Choroid plexus epithelial cell (primary cell): ENCODE measurements around the gene DLGAP1.

ENCODE experiments used
- DNase-seq: peaks from one replicate; pipeline ENCODE4 v3.0.0-alpha.2; 2010; ENCODE audit warnings: low read depth
- H3K4me3 ChIP-seq: 2 replicates; pipeline ENCODE4 v1.5.1; 2011; ENCODE audit warnings: low read depth, mild to moderate bottlenecking, control low read depth, low read length, moderate library complexity
- CTCF ChIP-seq: conservative IDR thresholded peaks from 2 replicates; pipeline ENCODE4 v1.5.1; 2011; ENCODE audit warnings: low read depth, mild to moderate bottlenecking, control low read depth, inconsistent platforms, low read length, moderate library complexity

DLGAP1 gene

GRCh38 chr18:3912705-3913104, 542.4 kb downstream of the DLGAP1 start:
- H3K4me3 ChIP-seq = no peak overlapping the region
- no peak for TF ChIP-seq CTCF

GRCh38 chr18:3911413-3911812, 543.7 kb downstream of the DLGAP1 start:
- TF ChIP-seq CTCF = no peak

More at GRCh38 chr18:3912705-3913104, 542.4 kb downstream of the DLGAP1 start:
- no peak for DNase-seq

GRCh38 chr18:3910512-3910911, 544.6 kb downstream of the DLGAP1 start:
- H3K4me3 ChIP-seq = no peak overlapping the region
- TF ChIP-seq CTCF = no peak
- no peak for DNase-seq

More at GRCh38 chr18:3911413-3911812, 543.7 kb downstream of the DLGAP1 start:
- no peak for DNase-seq
- H3K4me3 ChIP-seq = no peak overlapping the region

- no peak overlapping the region for H3K4me3 ChIP-seq
- TF ChIP-seq CTCF = no peak
- no peak for DNase-seq
Observed at GRCh38 chr18:3907955-3908354, 547.2 kb downstream of the DLGAP1 start.

- no peak overlapping the region for H3K4me3 ChIP-seq
- no peak for DNase-seq
- no peak for TF ChIP-seq CTCF
Observed at GRCh38 chr18:3906116-3906750, 548.9 kb downstream of the DLGAP1 start.

- peak; percentile 72 for DNase-seq
- no peak for TF ChIP-seq CTCF
- no peak overlapping the region for H3K4me3 ChIP-seq
Observed at GRCh38 chr18:3903337-3903736, 551.8 kb downstream of the DLGAP1 start.

GRCh38 chr18:3902676-3903075, 552.4 kb downstream of the DLGAP1 start:
- peak; percentile 9 for TF ChIP-seq CTCF
- DNase-seq = peak; percentile 40
- H3K4me3 ChIP-seq = no peak overlapping the region
